ENCODE measurements around the gene DDO.

GRCh38 chr6:110412360-110412759 is 3.0 kb downstream of the DDO start:
- TF ChIP-seq CTCF (IDR thresholded peaks at IDR 0.05) (no peak), POLR2A (IDR thresholded peaks at IDR 0.05) (no peak)
